Fibroblast of peridontal ligament (primary cell): ENCODE measurements around the gene ERCC2.
"Not testable (repeated sequence)": the region's sequence is repeated elsewhere in the genome, so short reads cannot be mapped to it uniquely, and the experiment has no call there.

Source experiments
- DNase-seq: peaks from one replicate; pipeline ENCODE4 v3.0.0-alpha.2; 2010; ENCODE audit errors: extremely low read depth

Gene ERCC2

DNA sequence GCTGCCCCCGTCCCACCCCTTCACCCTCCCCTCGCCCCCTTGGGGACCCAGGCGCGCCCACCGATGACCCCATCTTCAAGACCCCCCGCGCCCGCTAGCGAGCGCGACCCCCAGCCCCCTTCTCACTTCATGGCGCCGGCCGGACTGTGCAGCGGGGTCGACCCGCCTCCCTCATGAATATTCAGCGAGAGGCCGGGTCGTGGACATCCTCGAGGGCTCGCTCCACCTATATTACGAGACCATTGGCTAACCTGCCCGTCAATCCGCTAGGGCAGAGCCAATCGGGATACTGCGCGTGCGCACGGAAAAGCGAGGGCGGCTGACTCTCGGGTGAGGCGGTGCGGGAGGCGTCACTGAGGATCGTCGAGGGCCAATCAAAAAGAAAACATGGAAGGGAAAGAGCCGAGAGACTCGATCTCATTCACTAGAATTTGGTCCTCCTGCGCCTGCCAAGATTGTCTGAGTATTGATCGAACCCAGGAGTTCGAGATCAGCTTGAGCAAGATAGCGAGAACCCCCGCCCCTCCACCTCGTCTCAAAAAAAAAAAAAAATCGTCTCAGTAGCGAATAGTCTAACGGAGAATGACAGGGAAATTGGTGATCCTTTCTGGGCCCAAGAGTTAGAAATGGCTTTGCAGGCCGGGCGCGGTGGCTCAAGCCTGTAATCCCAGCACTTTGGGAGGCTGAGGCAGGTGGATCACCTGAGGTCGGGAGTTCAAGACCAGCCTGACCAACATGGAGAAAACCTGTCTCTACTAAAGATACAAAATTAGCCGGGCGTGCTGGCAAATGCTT is at the start of gene ERCC2:
ERCC2 (minus strand) TSS at position 164 of the 795 bp plus-strand sequence; CDS start at position 131, 33 bp downstream.
- peak; percentile 99 for DNase-seq

DNA sequence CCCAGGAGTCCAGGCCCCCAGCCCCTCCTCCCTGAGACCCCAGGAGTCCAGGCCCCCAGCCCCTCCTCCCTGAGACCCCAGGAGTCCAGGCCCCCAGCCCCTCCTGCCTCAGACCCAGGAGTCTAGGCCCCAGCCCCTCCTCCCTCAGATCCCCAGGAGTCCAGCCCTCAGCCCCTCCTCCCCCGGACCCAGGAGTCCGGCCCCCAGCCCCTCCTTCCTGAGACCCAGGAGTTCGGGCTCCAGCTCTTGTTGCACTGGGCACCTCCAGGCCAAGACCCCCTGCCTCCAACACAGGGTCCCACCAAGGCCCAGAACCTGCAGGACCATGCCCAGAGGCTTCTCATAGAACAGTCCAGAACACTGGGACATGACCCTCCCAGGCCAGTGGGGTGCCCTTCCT is 49.5 kb upstream of the ERCC2 start:
- no peak for DNase-seq

DNA sequence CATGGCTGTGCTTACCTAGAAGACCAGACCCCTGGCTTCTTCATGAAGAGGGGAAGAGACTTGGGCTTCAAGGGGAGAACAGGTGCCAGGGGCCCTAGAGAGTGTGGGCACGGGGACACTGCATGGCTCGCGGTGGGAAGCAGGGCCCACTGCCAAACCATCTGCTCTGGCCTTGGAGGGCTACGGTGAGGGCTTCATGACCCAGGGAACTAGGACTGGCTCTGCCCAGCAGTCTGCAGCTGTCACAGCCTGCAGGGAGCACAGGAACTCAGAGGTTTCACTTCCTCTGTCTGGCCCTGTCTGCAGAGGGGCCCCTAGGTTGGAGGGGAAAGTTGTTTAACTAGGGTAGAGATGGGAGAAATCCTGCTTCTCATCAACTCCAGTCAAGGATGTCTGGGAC is 49.0 kb upstream of the ERCC2 start:
- DNase-seq, result no peak

GRCh38 chr19:45418802-45419201 is 48.4 kb upstream of the ERCC2 start:
- DNase-seq, result no peak

GRCh38 chr19:45417151-45417550 is 46.8 kb upstream of the ERCC2 start:
- no peak for DNase-seq

DNA sequence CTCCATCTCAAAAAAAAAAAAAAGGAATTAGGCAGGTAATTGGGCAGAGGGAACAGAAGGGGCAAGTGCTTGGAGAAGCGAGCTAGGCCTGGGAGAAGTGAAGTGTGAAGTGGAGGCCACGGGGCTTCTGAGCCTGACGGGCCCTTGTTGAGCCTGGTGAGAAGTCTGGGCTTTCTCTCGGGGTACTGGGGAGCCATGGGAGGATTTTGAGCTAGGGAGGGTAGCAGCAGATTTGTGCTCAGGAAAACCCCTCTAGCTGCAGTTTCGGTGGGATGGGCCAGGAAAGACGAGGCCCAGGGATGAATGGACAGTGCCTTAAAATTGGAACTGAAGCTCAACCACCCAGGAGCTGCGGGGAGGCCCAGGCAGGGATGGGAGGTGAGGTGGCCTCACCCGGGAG is 44.1 kb upstream of the ERCC2 start:
- no peak for DNase-seq

DNA sequence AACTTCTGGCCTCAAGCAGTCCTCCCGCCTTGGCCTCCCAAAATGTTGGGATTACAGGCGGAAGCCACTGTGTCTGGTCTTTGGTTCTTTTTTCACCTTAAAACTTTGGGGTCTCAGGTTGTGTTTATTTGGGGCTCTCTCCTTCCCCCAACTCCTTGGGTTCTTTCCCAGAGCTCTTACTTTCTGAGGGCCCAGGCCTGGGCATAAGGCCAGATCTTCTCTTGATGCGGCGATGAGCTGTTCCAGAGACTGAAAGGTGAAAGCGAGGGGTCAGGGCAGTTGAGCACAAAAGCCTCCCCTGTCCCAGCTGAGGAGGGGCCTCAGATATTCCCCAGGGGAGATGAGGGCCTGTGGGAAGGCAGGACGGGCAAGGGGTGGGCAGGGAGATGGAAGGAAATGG is 43.1 kb upstream of the ERCC2 start:
- DNase-seq, result no peak

GRCh38 chr19:45410330-45410729 is 40.0 kb upstream of the ERCC2 start:
- not testable (repeated sequence) for DNase-seq

- no peak for DNase-seq
Measured at GRCh38 chr19:45409557-45409920, 39.2 kb upstream of the ERCC2 start.

- DNase-seq, result no peak
Measured at GRCh38 chr19:45408830-45409556, 38.6 kb upstream of the ERCC2 start.

GRCh38 chr19:45408121-45408520 is 37.7 kb upstream of the ERCC2 start:
- DNase-seq, result no peak

- not testable (repeated sequence) for DNase-seq
Measured at GRCh38 chr19:45407585-45407984, 37.2 kb upstream of the ERCC2 start.

GRCh38 chr19:45407091-45407375 is 36.7 kb upstream of the ERCC2 start:
- DNase-seq, result no peak

DNA sequence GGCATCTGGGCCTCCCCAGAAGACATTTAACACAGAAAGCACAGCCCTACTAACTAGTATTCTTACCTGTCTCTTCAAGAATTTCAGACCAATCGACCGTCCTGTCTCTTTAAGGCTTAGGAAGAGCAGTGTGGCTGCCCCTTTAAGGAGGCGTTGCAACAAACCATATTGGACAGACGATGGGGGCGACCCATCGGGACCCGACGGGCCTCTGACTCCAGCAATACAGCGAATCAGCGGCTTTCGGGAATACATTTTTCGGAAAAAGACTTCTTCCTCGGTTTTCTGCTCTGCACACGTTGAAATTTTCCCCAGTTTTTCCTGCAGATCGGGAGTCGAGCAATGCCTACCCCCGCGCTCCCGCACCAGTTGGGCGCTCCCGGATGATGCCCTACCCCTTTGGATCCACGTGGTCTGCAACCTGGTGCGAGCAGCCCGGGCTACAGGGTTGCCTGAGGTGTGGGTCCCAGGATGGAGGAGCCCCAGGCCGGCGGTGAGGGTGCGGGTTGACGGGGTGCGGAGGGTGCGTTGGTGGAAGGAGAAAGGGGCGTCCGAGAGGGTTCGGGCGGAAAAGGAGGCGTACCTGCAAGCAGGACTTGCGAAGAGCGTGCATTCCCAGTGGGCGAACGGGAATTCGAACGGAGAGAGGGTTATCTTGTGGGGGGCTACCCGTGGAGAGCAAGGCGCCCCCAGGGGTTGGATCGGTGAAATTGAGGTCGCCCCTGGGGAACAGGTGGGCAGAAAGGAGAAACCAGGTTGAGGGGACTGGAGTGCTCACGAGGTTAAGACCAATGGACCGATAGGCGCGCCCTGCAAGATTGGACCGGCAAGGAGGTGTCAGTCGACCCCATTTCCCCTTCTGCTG is 36.1 kb upstream of the ERCC2 start, which contains the start of gene POLR1G:
POLR1G (plus strand) TSS at position 419 of the 865 bp plus-strand sequence; CDS start at position 472, 53 bp downstream.
- DNase-seq, result peak; percentile 76

- DNase-seq, result peak; percentile 83
Measured at GRCh38 chr19:45405435-45406225, 35.3 kb upstream of the ERCC2 start.

DNA sequence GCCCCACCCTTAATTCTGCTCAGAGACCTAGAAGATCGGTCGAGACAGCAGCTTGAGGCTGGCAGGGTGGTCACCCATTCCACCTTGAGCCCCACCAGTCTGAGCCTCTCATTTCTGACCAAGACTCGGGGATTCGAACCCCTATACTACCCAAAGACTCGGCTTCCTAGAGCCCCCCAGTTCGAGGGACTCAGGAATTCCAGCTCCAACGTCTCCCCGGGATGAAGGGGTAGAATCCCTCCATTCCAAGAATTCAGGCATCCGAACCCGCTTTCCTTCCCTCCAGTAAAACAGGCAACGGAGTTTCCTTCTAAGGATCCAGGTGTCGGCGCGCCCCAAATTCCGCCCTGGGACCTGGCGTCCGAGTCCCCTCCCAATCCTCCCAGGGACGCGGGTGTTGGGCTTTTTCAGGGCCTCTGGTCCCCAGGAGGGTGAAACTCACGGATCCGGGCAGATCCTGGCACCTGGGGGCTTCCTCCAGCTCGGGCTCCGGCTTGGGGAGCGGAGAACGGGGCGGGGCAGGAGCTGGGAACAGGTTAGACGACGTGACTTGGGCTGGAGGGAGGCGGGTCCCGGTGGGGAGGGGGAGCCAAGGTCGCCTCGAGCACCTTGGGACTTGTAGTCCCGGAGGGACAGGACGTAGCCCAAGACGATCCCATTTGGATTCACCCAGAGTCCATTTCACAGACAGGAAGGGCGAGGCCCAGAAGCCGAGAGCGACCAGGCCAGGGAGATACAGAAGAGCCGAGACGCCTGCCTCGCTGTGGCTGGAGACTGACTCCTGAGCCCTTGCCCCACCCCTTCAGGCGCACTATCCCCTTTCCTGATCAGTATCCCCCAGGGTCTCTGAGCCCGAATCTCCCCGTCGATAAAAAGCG is 34.4 kb upstream of the ERCC2 start, which contains the start of gene PPP1R13L:
PPP1R13L (minus strand) TSS at position 513 of the 878 bp plus-strand sequence. CDS start 6,751 bp downstream, outside the sequence.
- DNase-seq, result peak; percentile 20

DNA sequence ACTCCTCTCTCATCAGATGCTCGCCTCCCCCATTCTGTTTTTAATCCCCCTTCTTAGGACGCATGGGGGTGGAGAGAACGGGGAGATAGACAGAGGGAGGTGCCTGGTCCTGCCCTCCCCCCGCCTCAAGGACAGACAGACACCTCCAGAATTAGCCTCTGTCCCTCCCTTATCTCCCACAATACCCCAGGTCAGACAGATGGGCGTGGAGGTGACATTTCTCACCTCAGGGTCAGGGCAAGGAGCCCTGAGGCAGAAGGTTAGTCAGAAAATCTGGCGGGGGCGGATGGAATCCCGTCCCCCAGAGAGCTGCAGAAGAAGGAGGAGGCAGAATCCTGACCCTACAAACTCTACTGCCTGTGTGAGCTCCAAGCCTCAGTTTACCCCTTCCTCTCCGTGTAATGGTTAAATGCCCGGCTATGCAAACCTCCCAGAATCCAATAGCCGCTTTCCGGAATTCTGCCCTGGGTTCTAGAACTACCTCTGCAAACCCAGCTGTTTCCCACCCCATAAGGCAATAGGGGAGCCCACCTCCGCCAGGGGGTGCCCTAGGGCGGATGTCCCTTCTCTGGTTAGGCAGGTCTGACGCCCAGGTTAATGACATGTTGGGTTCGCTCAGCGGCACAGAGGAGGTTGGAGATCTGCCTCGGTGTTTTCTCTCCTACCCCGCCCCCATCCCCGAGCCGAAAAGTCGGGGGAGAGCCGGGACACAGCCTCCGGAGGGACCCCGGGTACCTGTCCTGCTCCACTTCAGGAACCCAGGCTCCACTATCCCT is 33.6 kb upstream of the ERCC2 start:
- no peak for DNase-seq

GRCh38 chr19:45403272-45403671 is 32.9 kb upstream of the ERCC2 start:
- no peak for DNase-seq

GRCh38 chr19:45402298-45403061 is 32.1 kb upstream of the ERCC2 start:
- no peak for DNase-seq
